AG20443 (cell line): ENCODE measurements around the gene ZNF516.
A peak's percentile ranks its signal among the peaks of the same experiment; 100 is the strongest.

Experiments used
- DNase-seq: peaks from one replicate; pipeline ENCODE4 v3.0.0; 2012; ENCODE audit warnings: low spot score, mixed read lengths

The ZNF516 gene

DNA sequence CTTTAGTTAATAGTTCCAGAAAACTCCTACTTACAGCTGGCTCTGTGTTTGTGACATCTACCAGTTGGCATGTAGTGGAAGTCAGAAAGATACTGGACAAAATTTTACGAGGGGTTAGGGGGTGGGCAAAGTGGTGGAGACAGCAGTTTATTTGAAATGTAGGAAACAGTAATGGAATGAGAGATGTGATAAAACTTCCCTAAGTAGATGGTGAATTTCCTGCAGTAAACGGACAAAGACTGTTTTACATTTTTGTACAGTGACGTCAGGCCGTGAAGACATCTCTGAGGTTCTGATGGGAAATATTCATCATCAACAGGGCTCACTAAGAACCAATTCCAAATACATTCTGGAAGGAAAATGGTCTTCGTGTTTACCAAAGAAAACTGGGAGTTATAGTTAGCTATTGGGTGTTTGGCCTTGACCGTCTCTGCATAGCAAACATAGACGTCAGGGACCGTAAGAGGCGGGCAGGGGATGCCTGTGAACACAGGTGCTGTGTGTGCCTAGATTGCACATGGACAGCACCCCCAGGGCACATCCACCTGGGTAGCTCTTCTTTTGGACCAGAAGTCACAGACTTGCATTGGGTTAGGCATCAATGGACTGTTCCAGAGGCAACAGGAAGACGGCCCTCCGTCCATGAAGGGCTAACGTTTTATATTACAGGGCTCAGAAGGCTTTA is 131.5 kb downstream of the ZNF516 start:
- DNase-seq = peak; percentile 44

DNA sequence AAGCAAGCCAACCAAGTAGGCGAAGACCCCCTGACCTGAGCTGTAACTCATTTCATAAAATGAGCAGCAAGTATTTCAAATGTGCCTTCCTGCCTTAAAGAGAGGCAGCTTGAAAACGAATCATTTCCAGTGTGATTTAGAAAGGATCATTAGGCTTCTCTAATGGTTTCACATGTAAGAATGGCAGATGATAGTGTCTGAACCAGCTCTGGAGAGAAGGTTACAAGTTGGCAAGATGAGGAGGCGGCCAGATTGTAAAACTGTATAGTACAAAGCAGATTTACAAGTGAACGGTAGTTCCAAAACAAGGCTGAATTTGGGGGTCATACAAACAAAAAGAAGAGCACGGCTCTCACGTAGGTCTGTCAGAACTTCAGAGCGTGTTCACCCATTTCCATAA is 132.4 kb downstream of the ZNF516 start:
- DNase-seq = no peak

- no peak for DNase-seq
Observed at GRCh38 chr18:76361219-76361618, 133.8 kb downstream of the ZNF516 start.

DNA sequence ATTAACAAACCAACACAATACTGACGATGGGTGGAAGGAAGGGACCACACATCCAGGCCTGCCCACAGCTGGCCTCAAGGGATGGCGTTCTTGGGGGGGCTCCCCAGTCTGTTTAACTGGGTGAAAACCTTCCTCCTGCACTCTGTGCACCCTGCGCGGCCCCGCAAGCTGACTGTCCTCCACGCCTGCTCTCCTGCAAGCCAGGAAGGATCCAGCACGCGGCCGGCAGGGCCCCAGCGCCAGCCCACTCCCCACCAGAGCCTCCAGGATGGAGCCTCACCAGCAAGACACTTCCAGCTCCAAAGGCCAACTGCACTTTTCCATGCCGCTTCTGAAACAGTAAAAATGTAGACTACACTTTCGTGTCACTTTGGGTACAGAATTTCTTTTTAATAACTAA is 135.1 kb downstream of the ZNF516 start:
- no peak for DNase-seq

DNA sequence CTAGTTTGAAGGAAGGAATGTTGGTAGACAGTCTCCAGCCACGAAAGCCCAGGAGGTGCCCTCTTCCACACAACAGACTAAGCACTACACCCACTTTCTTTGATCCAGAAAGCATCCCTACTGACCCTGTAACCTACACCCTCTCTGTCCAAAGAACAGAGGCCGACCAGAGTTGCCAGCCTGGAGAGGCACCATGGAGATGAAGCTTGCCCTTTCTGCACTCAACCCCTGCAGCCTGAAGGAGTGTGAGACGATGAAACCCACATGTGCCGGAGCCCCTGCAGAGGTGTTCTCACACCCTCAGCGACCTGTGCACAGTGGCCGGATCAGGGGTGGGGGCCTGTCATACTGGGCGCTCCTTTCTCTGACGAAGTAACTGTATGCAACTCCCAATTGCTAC is 136.3 kb downstream of the ZNF516 start:
- no peak for DNase-seq

DNA sequence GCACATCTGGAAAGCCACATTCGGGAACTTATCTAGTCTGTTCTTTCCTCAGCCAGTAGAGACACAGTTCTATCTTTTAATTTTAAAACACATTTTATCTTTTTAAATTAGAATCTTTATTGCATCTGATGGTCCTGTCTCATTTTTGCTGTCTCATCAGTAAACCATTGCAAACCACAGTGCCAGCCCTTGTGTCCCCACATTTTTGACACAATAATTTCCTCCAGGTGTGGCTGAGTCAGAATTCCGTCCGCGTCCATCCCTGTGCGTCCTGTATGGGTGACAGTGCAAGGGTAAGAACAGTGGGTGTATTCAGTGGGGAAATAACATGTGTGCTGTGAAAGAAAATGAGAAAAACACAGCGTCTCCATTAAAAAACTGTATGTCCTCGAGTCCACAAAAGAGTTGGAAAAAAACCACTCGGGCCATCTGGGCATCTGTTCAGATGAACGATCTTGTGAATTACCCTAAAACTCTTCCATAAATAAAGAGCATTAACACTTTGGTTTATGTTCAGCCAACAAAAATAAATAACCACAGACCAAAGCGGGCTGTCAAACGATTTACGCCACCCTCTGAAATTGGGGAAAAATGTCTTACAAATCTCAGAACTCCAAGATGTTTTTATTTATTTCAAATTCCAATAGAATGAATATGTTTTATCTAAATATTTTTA is 137.3 kb downstream of the ZNF516 start:
- DNase-seq = no peak

GRCh38 chr18:76357174-76357573 is 137.9 kb downstream of the ZNF516 start:
- no peak for DNase-seq

- DNase-seq = no peak
Observed at GRCh38 chr18:76356666-76357065, 138.4 kb downstream of the ZNF516 start.

- peak; percentile 39 for DNase-seq
Observed at GRCh38 chr18:76354348-76354747, 140.7 kb downstream of the ZNF516 start.

- no peak for DNase-seq
Observed at GRCh38 chr18:76353500-76353899, 141.5 kb downstream of the ZNF516 start.

DNA sequence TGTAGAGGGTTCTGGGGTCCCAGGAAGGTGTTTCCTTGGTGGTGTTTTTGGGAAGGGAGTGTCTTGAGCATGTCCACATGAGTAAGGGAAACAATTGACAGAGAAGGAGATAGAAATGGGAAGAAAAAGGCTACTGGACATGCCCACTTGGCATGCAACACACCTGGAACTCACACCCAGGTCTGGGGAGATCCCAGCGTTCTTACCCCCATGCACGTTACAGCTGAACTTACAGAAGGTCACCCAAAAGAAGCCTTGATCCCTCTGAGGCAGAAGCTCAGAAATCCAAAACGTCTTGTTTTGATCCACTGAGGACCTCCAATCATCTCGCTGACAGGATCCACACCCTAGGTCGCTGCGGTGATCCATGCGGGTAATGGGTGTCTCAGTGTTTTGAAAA is 142.0 kb downstream of the ZNF516 start:
- no peak for DNase-seq

GRCh38 chr18:76351961-76352581 is 143.0 kb downstream of the ZNF516 start:
- peak; percentile 91 for DNase-seq

DNA sequence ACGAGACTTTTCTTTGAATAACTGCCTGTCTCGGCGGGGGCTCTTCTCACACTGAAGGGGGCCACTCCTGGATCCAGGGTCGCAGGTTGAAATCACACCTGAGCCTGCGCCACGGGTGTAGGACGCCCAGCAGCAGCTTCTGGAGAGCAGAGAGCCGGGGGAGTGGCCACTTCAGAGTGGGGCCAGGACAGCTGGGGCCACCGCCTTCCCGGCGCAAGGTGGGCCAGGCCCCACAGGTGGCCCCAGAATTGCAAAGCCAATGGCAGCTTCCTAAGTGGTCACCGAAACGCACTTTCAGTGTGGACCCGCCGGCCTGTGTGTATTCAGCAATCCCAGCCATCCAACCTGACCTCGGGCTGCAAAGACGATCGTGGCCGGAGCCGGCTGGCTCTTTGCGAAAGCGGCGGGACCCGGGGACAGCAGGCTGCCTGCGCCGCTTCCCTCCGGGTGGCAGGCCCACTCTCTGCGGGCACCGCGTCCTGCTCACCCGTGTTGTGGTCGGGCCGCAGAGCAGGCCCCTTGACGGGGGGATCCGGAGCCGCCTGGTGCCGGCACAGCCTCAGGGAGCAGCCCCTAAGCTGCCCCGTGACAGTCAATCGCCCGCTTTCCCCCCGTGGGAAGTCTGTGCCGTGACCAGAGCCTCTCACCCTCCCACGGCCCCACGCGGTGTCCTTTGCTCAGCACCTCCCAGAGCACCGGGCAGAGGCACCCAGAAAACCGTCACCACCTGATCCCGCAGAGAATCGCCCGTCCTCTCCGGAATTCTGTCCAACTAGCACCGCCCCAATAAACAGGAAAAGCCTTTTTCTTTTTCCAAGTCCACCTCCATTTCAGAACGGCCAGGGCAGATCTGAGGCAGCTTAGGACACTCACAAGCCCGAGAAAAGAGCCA is 144.7 kb downstream of the ZNF516 start:
- no peak for DNase-seq

- peak; percentile 69 for DNase-seq
Observed at GRCh38 chr18:76349067-76349715, 145.9 kb downstream of the ZNF516 start.

GRCh38 chr18:76348267-76349066 is 146.6 kb downstream of the ZNF516 start:
- DNase-seq = no peak

DNA sequence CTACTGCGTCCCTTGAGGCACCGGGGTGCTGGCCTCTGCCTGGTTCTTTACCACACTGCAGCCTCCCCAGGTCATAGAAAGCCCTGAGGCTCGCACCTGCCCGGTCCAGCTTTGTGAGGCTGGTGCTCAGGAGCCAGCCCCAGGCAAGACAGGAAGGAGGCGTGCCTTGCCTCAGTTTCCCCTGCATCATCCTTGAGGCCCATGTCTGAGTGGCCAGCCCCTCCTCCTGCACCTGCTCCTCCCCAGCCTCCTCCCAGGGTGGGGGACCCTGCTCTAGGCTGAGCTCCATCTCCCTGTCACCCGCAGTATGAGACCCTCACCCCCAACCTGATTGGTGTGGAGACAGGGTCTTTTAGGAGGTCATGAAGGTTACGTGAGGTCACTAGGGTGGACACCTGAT is 147.7 kb downstream of the ZNF516 start:
- no peak for DNase-seq

GRCh38 chr18:76346490-76347130 is 148.4 kb downstream of the ZNF516 start:
- no peak for DNase-seq

GRCh38 chr18:76345901-76346300 is 149.1 kb downstream of the ZNF516 start:
- no peak for DNase-seq

- no peak for DNase-seq
Observed at GRCh38 chr18:76343938-76344569, 151.0 kb downstream of the ZNF516 start.

DNA sequence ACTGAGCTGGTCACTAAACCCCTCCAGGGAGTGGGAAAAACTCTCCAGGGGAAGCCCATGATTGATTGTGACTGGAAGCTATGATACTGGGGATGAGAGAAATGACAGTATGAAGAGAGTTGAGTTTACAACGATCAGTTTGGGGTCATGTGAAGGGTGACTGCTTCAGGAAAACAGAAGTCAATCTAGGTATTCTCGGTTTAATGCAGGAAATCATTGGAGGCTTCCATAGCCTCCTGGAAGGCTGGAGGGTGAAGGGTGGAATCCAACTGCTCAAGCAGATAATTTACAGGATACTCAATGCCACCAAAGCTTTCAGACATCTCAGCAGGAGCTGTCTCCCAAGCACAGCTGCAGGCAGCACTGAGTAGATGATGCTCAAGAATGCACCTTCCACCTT is 154.6 kb downstream of the ZNF516 start:
- DNase-seq = no peak
